ENCODE measurements around the gene CFAP20DC.

CFAP20DC gene

DNA sequence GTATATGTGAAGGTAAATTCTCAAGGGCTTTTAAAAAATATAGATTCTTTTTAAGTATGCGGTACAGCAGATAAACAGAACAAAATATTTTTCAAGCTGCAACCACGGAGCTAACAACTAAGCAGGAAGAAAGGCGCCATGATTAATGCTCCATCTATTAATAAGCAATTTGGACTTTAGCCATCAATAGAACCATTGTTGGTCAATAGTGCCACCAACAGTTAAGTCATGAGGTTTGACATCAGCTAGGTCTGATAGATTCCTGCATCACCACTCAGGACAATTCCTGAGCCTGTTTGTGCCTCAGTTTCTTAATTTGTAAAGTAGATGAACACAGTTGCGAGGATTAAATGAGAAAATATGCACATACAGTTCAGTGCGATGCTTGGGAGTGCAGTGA, 318.2 kb downstream of the CFAP20DC start:
- no peak for DNase-seq (ENCODE audit: low spot score)
- TF ChIP-seq, protein P1, sequence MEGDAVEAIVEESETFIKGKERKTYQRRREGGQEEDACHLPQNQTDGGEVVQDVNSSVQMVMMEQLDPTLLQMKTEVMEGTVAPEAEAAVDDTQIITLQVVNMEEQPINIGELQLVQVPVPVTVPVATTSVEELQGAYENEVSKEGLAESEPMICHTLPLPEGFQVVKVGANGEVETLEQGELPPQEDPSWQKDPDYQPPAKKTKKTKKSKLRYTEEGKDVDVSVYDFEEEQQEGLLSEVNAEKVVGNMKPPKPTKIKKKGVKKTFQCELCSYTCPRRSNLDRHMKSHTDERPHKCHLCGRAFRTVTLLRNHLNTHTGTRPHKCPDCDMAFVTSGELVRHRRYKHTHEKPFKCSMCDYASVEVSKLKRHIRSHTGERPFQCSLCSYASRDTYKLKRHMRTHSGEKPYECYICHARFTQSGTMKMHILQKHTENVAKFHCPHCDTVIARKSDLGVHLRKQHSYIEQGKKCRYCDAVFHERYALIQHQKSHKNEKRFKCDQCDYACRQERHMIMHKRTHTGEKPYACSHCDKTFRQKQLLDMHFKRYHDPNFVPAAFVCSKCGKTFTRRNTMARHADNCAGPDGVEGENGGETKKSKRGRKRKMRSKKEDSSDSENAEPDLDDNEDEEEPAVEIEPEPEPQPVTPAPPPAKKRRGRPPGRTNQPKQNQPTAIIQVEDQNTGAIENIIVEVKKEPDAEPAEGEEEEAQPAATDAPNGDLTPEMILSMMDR (IDR thresholded peaks at IDR 0.05; ENCODE audit: extremely low read depth, missing control alignments), result no peak

DNA sequence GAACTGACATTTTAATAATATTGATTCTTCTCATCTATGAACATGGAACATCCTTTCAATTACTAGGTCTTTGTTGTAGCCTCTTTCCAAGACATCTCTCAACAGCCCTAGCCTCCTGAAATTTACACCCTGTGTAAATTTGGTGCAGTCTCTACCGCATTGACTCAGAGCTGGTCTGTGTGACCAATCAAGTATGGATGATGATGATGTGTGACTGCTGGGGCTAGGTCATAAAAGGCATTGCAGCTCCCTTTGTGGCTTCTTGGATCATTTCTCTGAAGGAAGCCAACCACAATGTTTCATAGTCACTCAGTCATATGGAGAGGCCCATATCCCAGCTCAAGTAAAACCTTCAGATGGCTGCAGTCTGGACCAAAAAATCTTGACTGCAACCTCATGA, 321.1 kb downstream of the CFAP20DC start:
- TF ChIP-seq, protein P1 (IDR thresholded peaks at IDR 0.05; ENCODE audit: extremely low read depth, missing control alignments), result no peak
- DNase-seq (ENCODE audit: low spot score), result no peak

DNA sequence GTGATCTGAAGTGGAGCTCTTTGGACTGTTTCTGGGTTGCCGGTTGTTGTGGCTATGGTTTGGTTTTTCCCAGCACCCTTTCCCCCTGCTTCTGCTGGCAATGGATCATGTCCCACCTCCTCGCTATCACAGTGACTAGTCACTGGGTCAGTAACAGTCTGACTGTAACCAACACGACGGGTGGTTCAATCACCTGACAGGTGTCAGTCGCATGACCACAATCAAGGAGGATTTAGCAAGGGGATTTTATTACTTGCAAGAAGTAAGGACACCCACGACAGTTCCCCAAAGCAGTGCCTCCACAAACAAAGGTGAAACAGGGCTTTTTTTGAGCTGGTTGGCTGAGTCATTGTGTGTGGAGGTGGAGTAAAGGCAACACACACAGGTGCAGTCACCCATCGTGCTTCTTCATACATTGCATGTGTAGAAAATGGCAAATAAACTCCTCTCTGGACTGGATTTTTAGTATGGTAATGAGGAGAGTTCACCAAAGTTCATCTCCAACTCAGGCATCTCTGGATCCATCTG, 324.4 kb downstream of the CFAP20DC start:
- TF ChIP-seq, protein P1 (IDR thresholded peaks at IDR 0.05; ENCODE audit: extremely low read depth, missing control alignments), result no peak
- no peak for DNase-seq (ENCODE audit: low spot score)

DNA sequence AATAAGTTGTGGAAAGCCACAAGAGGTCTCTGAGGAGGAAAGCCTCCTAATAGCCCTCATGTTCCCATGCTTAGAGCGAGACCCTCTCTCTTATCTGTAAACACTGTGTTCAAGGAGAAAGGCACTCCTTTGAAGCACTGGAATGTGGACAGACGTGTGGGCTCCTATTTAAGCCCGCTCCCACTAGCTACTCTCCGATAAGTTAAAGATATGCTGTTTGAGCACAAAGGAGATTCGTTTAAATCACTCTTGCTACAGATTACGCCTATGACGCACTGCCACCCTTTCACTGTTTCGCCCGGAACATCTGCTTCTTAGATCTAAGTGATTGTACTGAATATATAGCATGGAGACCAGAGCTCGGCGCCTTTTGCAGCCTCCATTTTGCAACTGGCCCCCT, 325.5 kb downstream of the CFAP20DC start:
- TF ChIP-seq, protein P1 (IDR thresholded peaks at IDR 0.05; ENCODE audit: extremely low read depth, missing control alignments), result no peak
- no peak for DNase-seq (ENCODE audit: low spot score)

DNA sequence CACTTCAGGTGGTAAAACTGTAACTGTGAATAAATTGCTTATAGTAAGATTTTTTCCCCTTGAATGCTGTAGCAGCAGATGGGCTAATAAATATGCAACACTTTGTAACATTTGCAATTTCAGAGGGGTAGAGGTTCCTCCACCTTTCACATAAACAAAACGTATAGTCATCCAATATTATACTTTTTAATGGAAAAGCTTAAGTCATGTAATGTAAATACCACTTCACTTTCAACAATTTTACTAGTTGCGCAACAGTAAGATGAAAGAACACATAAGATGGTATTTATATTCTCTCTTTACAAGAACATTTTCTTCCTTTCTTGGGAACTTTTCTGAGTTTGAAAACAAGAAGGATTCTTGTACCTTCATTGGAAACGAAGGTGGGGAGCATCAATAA, 326.7 kb downstream of the CFAP20DC start:
- DNase-seq (ENCODE audit: low spot score), result no peak
- TF ChIP-seq, protein P1 (IDR thresholded peaks at IDR 0.05; ENCODE audit: extremely low read depth, missing control alignments), result no peak

DNA sequence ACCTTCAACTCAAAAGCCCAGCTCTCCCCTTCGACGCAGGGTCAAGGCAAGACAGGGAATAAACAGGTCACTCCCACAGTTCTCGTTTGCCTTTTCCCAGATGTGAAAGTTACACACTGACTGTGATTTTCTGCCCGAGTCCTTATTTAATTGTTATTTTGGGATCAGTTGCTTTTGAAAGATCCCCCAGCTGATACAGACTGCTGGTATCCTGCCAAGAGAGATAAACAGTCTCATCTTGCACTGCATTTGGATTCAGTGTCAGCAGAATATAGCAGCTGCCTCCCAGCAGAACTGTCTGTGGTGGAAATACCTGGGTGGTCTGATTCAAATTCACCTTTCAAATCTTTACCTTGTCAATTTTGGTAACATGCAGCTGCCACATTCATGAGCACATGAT, 327.3 kb downstream of the CFAP20DC start:
- TF ChIP-seq, protein P1 (IDR thresholded peaks at IDR 0.05; ENCODE audit: extremely low read depth, missing control alignments), result no peak
- no peak for DNase-seq (ENCODE audit: low spot score)

DNA sequence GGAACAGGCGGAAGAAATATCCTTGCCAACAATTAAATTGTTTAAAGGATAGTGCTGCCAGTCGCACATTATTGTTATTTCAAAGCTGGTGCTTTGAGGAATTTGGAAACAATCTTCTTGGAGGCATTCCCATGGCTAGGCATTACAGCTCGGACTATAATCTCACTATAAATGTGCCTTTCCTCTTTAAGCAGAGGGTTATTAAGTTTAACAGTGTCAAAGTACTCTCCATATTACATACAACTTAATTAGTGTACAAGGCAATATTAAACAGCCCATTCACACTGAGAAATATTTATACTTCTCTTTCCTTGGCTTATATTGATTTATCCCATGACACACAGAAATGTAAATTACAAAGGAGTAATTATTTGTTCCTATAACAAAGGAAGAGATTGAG, 329.3 kb downstream of the CFAP20DC start:
- TF ChIP-seq, protein P1 (IDR thresholded peaks at IDR 0.05; ENCODE audit: extremely low read depth, missing control alignments), result no peak
- no peak for DNase-seq (ENCODE audit: low spot score)

Measured in GM20000 (cell line).